Esophagus squamous epithelium (tissue), 4 donors: ENCODE results near the gene KCTD5.
A peak's percentile ranks its signal among the peaks of the same experiment; 100 is the strongest.
"Not testable (repeated sequence)": the region's sequence is repeated elsewhere in the genome, so short reads cannot be mapped to it uniquely, and the experiment has no call there.

Experiments
- CTCF ChIP-seq, 6 experiments: fragments of 450-650 bp in 4 of 6; fragments of 200-600 bp in 2 of 6; sonication (generic) in 2 of 6; IDR thresholded peaks; one replicate each; pipeline ENCODE4 v1.5.1; 2016 to 2019; ENCODE audit warnings: antibody characterized with exemption in 6 of 6, mild to moderate bottlenecking in 4 of 6, moderate library complexity in 4 of 6
- POLR2A ChIP-seq, 4 donors: fragments of 450-650 bp; IDR thresholded peaks; one replicate each; pipeline ENCODE4 v1.6.1; 2017; ENCODE audit warnings: antibody characterized with exemption in 4 of 4, mild to moderate bottlenecking in 4 of 4, moderate library complexity in 3 of 4

- TF ChIP-seq CTCF (IDR thresholded peaks at IDR 0.05) = peak; percentile 30 to 73 (median 58)
- not testable (repeated sequence) for TF ChIP-seq POLR2A (IDR thresholded peaks at IDR 0.05)
These were observed 12.3 kb upstream of the KCTD5 start for GRCh38 chr16:2670017-2670416.
